Measurements from ENCODE around the gene TCF3.
"Not testable (repeated sequence)": the region's sequence is repeated elsewhere in the genome, so short reads cannot be mapped to it uniquely, and the experiment has no call there.

Gene TCF3

DNA sequence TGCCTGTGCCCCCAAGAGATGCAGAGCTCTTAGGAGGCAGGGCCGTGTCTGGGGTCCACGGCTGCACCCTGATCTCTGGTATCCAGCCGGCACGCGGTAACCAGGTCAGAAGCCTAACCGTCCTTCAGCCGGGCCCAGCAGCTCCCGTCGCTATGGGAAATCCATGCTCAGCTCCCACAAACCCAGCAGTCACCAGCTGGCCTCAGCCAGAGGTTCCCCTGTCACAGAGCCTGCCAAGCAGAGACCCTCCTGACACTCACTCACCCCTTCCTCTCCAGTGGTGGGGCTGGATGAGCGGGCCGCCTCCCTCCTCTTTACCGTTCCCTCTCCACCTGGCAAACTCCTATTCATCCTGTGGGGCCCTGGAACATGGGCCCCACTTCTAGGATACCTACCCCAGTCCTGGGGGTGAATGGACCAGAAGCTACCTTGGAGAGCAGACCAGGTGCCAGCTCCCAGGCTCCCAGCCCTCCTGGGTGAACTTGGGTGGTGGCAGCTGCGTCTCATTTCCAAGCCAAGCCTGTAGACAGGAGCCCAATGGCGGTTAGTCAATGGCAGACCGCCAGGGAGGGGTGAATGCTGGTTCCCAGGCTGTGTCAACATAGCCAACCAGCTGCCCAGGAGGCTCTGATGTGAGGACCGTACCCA is 21.4 kb upstream of the TCF3 start:
- DNase-seq: no peak

- DNase-seq: no peak
Observed at GRCh38 chr19:1672769-1673644, 20.6 kb upstream of the TCF3 start.

DNA sequence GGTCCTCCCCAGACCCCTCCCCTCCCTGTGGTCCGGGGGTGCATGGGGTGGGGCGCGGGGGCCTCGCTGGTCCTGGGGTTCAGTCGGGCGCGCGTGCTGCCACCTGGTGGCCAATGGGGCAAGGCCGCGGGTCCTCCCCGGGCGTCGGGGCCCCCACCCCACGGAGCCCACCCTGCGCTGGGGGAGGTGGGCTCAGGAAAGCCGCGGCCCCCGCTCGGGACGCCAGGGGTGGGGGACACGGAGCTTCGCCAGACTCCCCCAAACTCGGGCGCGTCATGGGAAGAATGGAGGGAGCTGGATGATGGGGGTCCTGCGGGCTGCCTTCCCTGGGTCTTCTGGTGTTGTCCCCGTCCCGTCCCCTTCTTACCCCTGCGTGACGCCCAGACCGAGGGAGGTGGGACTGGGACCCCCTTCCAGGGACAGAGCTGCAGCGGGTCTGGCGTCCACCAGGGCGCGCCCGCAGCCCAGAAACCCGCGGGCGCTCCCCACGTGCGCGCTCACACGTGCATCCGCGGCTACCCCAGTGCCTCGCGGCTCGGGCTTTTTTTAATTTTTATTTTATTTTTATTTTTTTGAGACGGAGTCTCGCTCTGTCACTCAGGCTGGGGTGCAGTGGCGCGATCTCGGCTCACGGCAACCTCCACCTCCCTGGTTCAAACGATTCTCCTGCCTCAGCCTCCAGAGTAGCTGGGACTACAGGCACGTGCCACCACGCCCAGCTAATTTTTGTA is 19.8 kb upstream of the TCF3 start:
- DNase-seq: peak in 10 of 58 donors; percentile 5 to 31 (median 18)

DNA sequence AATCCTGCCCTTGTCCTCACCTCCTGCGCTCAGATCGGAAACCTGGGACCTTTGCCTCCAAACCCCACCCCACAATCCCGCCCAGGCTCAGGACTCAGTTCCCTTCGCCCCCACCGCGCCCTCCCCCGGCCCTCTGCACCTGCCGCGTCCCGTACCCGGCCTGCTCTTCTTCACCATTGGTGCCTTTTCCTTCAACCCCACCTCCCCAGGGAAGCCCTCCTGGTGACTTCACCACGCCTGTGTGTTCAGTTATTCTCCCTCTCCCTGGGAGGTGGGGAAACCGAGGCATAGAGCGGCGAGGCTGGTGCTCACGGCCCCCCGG is 19.3 kb upstream of the TCF3 start:
- DNase-seq: no peak

DNA sequence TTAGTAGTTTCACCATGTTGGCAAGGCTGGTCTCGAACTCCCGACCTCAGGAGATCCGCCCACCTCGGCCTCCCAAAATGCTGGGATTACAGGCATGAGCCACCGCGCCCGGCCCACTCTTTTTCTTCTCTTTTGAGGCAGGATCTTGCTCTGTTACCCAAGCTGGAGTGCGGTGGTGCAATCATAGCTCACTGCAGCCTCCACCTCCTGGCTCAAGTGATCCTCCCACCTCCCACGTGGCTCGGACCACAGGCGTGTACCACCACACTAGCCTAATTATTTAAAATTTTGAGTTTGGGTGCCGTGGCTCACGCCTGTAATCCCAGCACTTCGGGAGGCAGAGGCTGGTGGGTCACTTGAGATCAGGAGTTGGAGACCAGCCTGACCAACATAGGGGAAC is 18.3 kb upstream of the TCF3 start:
- DNase-seq: not testable (repeated sequence)

- DNase-seq: no peak
Observed at GRCh38 chr19:1668486-1669270, 16.3 kb upstream of the TCF3 start.

DNA sequence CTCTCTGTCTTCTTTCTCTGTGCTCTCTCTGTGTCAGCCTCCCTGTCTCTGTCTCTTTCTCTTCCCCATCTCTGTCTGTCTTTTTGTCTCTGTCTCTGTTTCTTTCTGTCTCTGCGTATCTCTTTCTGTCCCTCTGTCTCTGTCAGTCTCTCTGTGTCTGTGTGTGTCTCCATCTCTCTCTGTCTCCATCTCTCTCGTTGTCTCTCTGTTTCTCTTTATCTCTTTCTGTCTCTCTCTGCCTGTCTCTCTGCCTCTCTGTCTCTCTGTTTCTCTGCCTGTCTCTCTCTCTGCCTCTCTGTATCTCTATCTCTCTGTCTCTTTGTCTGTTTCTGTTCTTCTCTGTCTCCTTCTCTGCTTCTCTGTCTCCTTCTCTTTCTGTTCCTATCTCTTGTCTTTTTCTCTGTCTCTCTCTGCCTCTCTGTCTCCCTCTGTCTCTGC is 15.7 kb upstream of the TCF3 start:
- no peak for DNase-seq

DNA sequence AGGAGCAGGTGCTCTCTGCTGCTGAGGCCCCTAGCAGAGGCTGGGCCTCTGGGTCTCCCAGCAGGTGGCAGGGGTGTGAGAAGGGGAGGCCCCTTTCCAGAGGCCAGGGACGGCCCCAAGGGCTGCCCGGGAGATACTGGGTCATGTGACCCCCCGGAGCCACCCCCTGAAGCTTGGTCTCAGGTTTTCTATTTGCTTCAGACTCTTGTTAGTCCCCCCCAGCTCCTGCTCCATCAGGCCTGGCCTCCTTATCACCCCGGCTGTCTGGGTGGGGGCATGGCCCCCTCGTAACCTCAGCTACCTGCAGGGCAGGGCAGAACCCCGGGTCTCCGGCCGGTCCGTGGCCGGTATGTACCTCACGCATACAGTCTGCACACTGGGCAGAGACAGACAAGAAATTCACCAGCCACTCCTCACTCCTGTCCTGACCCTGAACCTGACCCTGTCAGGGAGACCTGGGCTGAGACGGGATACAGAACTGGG is 13.2 kb upstream of the TCF3 start:
- DNase-seq: no peak

DNA sequence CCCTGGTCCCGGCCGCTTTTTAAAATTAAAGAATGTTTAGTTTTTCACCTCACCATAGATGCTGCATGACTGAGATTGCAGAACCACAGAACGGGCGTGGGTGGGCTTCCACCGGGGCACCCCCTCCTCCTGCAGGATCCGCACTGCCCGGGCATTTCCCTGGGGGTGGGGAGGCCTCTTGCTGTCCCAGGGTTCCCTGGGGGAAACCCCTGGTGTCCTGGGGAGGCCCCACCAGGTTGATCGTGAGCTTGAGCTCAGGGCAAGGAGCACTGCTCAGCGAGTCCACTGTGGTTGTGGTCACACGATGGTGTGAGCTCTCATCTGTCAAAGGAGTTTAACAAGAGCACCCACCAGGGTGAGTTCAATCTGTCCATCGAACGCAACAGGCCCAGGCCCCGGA is 11.4 kb upstream of the TCF3 start:
- DNase-seq: no peak

DNA sequence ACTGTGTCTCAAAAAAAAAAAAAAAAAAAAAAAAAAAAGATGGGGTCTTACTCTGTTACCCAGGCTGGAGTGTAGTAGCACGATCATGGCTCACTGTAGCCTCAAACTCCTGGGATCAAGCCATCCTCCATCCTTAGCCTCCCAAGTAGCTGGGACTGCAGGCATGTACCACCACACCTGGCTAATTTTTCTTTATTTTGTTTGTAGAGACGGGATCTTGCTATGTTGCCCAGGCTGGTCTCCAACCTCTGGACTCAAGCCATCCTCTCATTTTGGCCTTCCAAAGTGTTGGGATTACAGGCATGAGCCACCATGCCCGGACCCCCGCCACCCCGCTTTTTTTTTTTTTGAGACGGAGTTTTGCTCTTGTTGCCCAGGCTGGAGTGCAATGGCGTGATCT is 10.8 kb upstream of the TCF3 start:
- not testable (repeated sequence) for DNase-seq

- DNase-seq: no peak
Observed at GRCh38 chr19:1661995-1662394, 9.6 kb upstream of the TCF3 start.

- no peak for DNase-seq
Observed at GRCh38 chr19:1659084-1659427, 6.6 kb upstream of the TCF3 start.

DNA sequence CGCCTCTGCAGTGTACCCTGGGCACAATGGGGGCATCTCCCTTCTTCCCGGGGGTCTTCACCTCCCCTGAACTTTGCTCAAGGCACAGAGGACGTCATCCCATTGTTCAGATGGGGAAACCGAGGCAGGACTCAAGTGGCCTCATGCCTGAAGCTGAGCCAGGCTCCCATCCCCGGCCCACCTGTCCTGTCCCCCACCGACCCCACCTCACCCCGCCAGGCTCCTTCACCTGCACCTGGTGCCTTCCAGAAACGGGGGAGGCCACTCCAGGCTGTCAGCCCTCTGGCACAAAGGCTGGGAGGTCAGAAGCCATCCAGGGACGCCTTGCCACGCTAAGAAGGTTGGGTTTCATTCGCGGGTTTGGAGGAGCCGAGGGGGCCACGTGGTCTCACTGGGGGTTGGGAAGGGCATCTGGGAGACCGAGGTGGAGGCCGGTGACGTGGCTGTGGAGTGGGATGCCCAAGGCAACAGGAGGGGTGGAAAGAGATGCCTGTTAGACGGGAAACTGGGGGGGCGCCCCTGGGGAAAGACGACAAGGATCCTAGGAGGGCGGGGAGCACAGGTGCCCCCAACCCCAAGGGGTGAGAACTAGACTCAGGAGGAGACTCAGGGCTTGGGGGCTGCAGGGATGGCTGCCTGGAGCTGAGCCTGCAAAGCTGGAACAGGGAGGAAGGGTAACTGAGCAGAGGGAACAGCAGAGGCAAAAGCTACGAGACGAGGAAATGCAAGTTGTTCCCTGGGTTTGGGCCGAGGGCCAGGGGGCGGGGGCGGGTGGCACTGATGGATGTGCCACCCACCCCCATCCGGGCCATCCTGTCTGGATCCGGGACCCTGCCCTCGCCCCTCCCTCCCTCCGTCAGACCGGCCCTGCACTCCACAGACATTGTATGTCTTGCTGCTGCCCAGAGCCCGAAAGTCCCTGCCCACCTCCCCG is 6.0 kb upstream of the TCF3 start:
- DNase-seq: no peak

DNA sequence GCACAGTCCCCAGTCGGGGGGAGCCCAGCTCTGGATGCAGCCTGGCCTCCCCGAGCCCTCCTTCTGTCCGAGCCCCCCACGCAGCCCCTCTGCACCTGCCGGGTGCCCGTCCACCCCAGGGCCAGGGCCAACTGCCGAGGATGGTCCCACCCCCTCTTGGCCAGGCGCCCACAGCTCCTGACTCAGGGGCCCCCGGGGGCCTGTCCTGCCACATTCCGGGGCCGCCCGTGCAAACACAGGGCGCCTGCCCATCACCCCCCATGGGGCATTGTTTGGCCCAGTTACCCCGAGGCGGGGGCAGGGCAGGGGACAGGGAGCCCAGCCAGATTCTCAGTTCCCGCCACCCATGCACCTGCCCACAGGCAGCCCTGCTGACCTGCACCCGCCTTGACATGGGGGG is 5.3 kb upstream of the TCF3 start:
- no peak for DNase-seq

- DNase-seq: no peak
Observed at GRCh38 chr19:1656988-1657536, 4.6 kb upstream of the TCF3 start.

- no peak for DNase-seq
Observed at GRCh38 chr19:1655987-1656608, 3.7 kb upstream of the TCF3 start.

GRCh38 chr19:1655131-1655981 is 2.9 kb upstream of the TCF3 start:
- no peak for DNase-seq

GRCh38 chr19:1654178-1654792 is 1.9 kb upstream of the TCF3 start:
- no peak for DNase-seq

Measured in anterior cingulate cortex (tissue), 58 donors.